CD14-positive monocyte (primary cell): Measurements from ENCODE around the gene SHISA6. TPM values are rescaled to one million over a fixed set of nuclear protein-coding genes. Genes with fewer than 3 reads are reported as not detected.

Experiments used
- DNase-seq, 3 donors: peaks; one replicate each; pipeline ENCODE4 v3.0.0-alpha.2; 2011 to 2022
- H2AFZ ChIP-seq: 2 replicates; pipeline ENCODE4 v1.6.0; 2012; ENCODE audit warnings: mild to moderate bottlenecking, low read depth, low read length, inconsistent platforms; ENCODE audit not compliant: insufficient read depth, poor library complexity, severe bottlenecking
- H3K27ac ChIP-seq, 2 donors: 1 replicate in 1 of 2; 2 replicates in 1 of 2; pipeline ENCODE4 v1.5.1; 2012 to 2013; ENCODE audit warnings: low read length in 2 of 2, control low read depth in 1 of 2, inconsistent platforms in 1 of 2, low read depth in 1 of 2, mild to moderate bottlenecking in 1 of 2
- H3K27me3 ChIP-seq, 2 donors: one replicate each; pipeline versions ENCODE4 v1.6.0 to v1.6.1; 2011 to 2013; ENCODE audit warnings: low read length in 2 of 2; ENCODE audit not compliant: control insufficient read depth in 2 of 2, insufficient read depth in 2 of 2
- H3K36me3 ChIP-seq, 2 donors: replicated peaks in 1 of 2; 1 replicate in 1 of 2; 2 replicates in 1 of 2; pipeline versions ENCODE4 v1.5.1 to v1.6.1; 2012 to 2013; ENCODE audit warnings: low read length in 2 of 2, control low read depth in 1 of 2, inconsistent platforms in 1 of 2, mild to moderate bottlenecking in 1 of 2; ENCODE audit not compliant: insufficient read depth in 2 of 2, control insufficient read depth in 1 of 2
- H3K4me1 ChIP-seq, 2 donors: 1 replicate in 1 of 2; 2 replicates in 1 of 2; pipeline versions ENCODE4 v1.5.1 to v1.6.1; 2012 to 2013; ENCODE audit warnings: low read length in 2 of 2, control low read depth in 1 of 2, inconsistent platforms in 1 of 2, mild to moderate bottlenecking in 1 of 2, moderate library complexity in 1 of 2; ENCODE audit not compliant: insufficient read depth in 2 of 2, control insufficient read depth in 1 of 2
- H3K4me2 ChIP-seq: replicated peaks from 2 replicates; pipeline ENCODE3; 2012; ENCODE audit warnings: low read length, moderate library complexity, mild to moderate bottlenecking; ENCODE audit not compliant: poor library complexity, severe bottlenecking; ENCODE audit errors: extremely low read depth
- H3K4me3 ChIP-seq, 3 experiments: fragments of 200-600 bp in 1 of 3; sonication (generic) in 1 of 3; replicated peaks in 1 of 3; 1 replicate in 2 of 3; 2 replicates in 1 of 3; pipeline ENCODE4 v1.5.1; 2011 to 2013; ENCODE audit warnings: low read length in 3 of 3, mild to moderate bottlenecking in 3 of 3, control low read depth in 2 of 3, low read depth in 2 of 3, inconsistent platforms in 1 of 3, moderate library complexity in 1 of 3
- H3K79me2 ChIP-seq: 2 replicates; pipeline ENCODE4 v1.6.0; 2012; ENCODE audit warnings: mild to moderate bottlenecking, control low read depth, inconsistent platforms, low read length, moderate library complexity; ENCODE audit not compliant: insufficient read depth
- H3K9ac ChIP-seq: 2 replicates; pipeline ENCODE4 v1.6.0; 2017; ENCODE audit warnings: low read length, mild to moderate bottlenecking; ENCODE audit not compliant: insufficient read depth, poor library complexity, severe bottlenecking
- H3K9me3 ChIP-seq, 2 donors: replicated peaks in 1 of 2; 1 replicate in 1 of 2; 2 replicates in 1 of 2; pipeline versions ENCODE4 v1.5.1 to v1.6.1; 2012 to 2013; ENCODE audit warnings: low read length in 2 of 2, control low read depth in 1 of 2; ENCODE audit not compliant: control insufficient read depth in 1 of 2, insufficient read depth in 1 of 2
- H4K20me1 ChIP-seq: 2 replicates; pipeline ENCODE4 v1.6.0; 2012; ENCODE audit warnings: mild to moderate bottlenecking, low read length, control low read depth, moderate library complexity; ENCODE audit not compliant: insufficient read depth
- H3K27ac Mint-ChIP-seq, 7 donors: one replicate each; pipeline ENCODE4 v1.8.0; 2020; ENCODE audit warnings: mild to moderate bottlenecking in 7 of 7, mixed read lengths in 7 of 7, moderate library complexity in 6 of 7, inconsistent platforms in 2 of 7
- H3K27me3 Mint-ChIP-seq, 3 donors: one replicate each; pipeline ENCODE4 v1.8.0; 2021 to 2022; ENCODE audit warnings: low read depth in 3 of 3, mild to moderate bottlenecking in 3 of 3, mixed read lengths in 3 of 3, moderate library complexity in 3 of 3, inconsistent platforms in 1 of 3
- H3K36me3 Mint-ChIP-seq, 2 donors: one replicate each; pipeline ENCODE4 v1.8.0; 2020; ENCODE audit warnings: mixed read lengths in 2 of 2, inconsistent platforms in 1 of 2, mild to moderate bottlenecking in 1 of 2
- H3K4me1 Mint-ChIP-seq: one replicate; pipeline ENCODE4 v1.8.0; 2020; ENCODE audit warnings: mild to moderate bottlenecking, mixed read lengths
- H3K4me3 Mint-ChIP-seq, 2 donors: one replicate each; pipeline ENCODE4 v1.8.0; 2020; ENCODE audit warnings: mild to moderate bottlenecking in 2 of 2, mixed read lengths in 2 of 2, moderate library complexity in 1 of 2
- H3K9me3 Mint-ChIP-seq, 7 donors: one replicate each; pipeline ENCODE4 v1.8.0; 2020 to 2022; ENCODE audit warnings: mixed read lengths in 7 of 7, mild to moderate bottlenecking in 6 of 7, moderate library complexity in 6 of 7, inconsistent platforms in 2 of 7
- CTCF ChIP-seq: fragments of 200-600 bp; IDR thresholded peaks from one replicate; pipeline ENCODE4 v1.8.0; 2022; ENCODE audit warnings: antibody characterized with exemption, mild to moderate bottlenecking
- WGBS: methylation state at CpG from one replicate; pipeline ENCODE4 v1.1.5; 2013; ENCODE audit warnings: missing lambda C conversion rate; ENCODE audit not compliant: insufficient coverage; 5-methylcytosine and 5-hydroxymethylcytosine counted together
- intact Hi-C, 2 donors: fragments of 100-400 bp; cut with micrococcal nuclease; formaldehyde crosslinking; loops; one replicate each; pipeline versions ENCODE4 v1.15.0 to v1.15.1; 2023
- polyA plus RNA-seq, 3 donors: library from polyadenylated mRNA; depleted of rRNA in 1 of 3; unstranded in 2 of 3; stranded (reverse) in 1 of 3; fragments of 300-500 nt in 2 of 3; fragments of >200 nt in 1 of 3; fragmentation: Illumina TruSeq in 2 of 3; gene quantifications; 1 replicate in 2 of 3; 2 replicates in 1 of 3; pipeline ENCODE4 v1.2.3, GENCODE V29; 2012 to 2021

Gene SHISA6
- polyA plus RNA-seq, 3 donors, result not detected

GRCh38 chr17:11326492-11326891 is 85.5 kb downstream of the SHISA6 start:
- TF ChIP-seq CTCF, result no peak
- Mint-ChIP-seq H3K4me3 (no peak overlapping the region), H3K27ac (no peak overlapping the region), H3K36me3 (no peaks in the 10 kb centered on the region), H3K27me3 (peaks cover 0 to 2% (median 0%) of the 10 kb centered on the region in 3 donors), H3K4me1 (no peaks in the 10 kb centered on the region), H3K9me3 (peaks cover 2 to 19% (median 8%) of the 10 kb centered on the region in 7 donors)
- DNase-seq, result no peak
- Histone ChIP-seq H3K27ac (no peak overlapping the region), H3K79me2 (no peaks in the 10 kb centered on the region), H3K9ac (no peak overlapping the region), H3K27me3 (no peaks in the 10 kb centered on the region), H2AFZ (no peak overlapping the region), H3K4me2 (no peak overlapping the region), H3K9me3 (peaks cover 0 to 17% of the 10 kb centered on the region in 2 donors), H4K20me1 (no peaks in the 10 kb centered on the region), H3K36me3 (no peaks in the 10 kb centered on the region), H3K4me3 (no peak overlapping the region), H3K4me1 (no peaks in the 10 kb centered on the region)
- intact Hi-C loops, result no loop called here
- 90% methylated on average over 2 of the region's 5 CpGs for WGBS

- H3K9me3 ChIP-seq, result peaks cover 0 to 15% of the 10 kb centered on the region in 2 donors
- H3K4me3 Mint-ChIP-seq, result no peak overlapping the region
- H3K36me3 Mint-ChIP-seq, result no peaks in the 10 kb centered on the region
- no peaks in the 10 kb centered on the region for H3K4me1 ChIP-seq
- H3K27ac Mint-ChIP-seq, result no peak overlapping the region
- no peak overlapping the region for H3K9ac ChIP-seq
- H2AFZ ChIP-seq, result no peak overlapping the region
- no peaks in the 10 kb centered on the region for H3K79me2 ChIP-seq
- H3K27me3 Mint-ChIP-seq, result peaks cover 0 to 3% (median 2%) of the 10 kb centered on the region in 3 donors
- no peak overlapping the region for H3K4me2 ChIP-seq
- intact Hi-C loops, result no loop called here
- no peak overlapping the region for H3K4me3 ChIP-seq
- no peaks in the 10 kb centered on the region for H3K36me3 ChIP-seq
- WGBS, result no CpG with 5 or more reads among the region's 2 CpGs
- no peaks in the 10 kb centered on the region for H4K20me1 ChIP-seq
- no peak overlapping the region for H3K27ac ChIP-seq
- no peak for DNase-seq
- no peaks in the 10 kb centered on the region for H3K4me1 Mint-ChIP-seq
- H3K27me3 ChIP-seq, result no peaks in the 10 kb centered on the region
- peaks cover 2 to 13% (median 8%) of the 10 kb centered on the region in 7 donors for H3K9me3 Mint-ChIP-seq
- TF ChIP-seq CTCF, result no peak
These were observed 87.8 kb downstream of the SHISA6 start for GRCh38 chr17:11328770-11329169.
